HG02763 (cell line): ENCODE results near the gene ASRGL1.
"Not testable (repeated sequence)": the region's sequence is repeated elsewhere in the genome, so short reads cannot be mapped to it uniquely, and the experiment has no call there.

ENCODE experiments used
- ATAC-seq: cut with Tn5 transposase; IDR thresholded peaks from one replicate; pipeline ENCODE4 v1.9.1; 2021; ENCODE audit warnings: mild to moderate bottlenecking, moderate library complexity; ENCODE audit not compliant: unreplicated experiment

ASRGL1 gene

GRCh38 chr11:62352355-62353336 is 15.4 kb downstream of the ASRGL1 start:
- ATAC-seq = no peak

GRCh38 chr11:62353841-62354240 is 16.6 kb downstream of the ASRGL1 start:
- no peak for ATAC-seq

- no peak for ATAC-seq
Measured at GRCh38 chr11:62358273-62358672, 21.0 kb downstream of the ASRGL1 start.

GRCh38 chr11:62359475-62359874 is 22.2 kb downstream of the ASRGL1 start:
- ATAC-seq = no peak

GRCh38 chr11:62360685-62361084 is 23.4 kb downstream of the ASRGL1 start:
- no peak for ATAC-seq

- not testable (repeated sequence) for ATAC-seq
Measured at GRCh38 chr11:62368861-62369477, 31.7 kb downstream of the ASRGL1 start.

- ATAC-seq = no peak
Measured at GRCh38 chr11:62370743-62371440, 33.6 kb downstream of the ASRGL1 start.

- ATAC-seq = no peak
Measured at GRCh38 chr11:62372871-62373270, 35.6 kb downstream of the ASRGL1 start.

GRCh38 chr11:62373464-62374119 is 36.3 kb downstream of the ASRGL1 start:
- ATAC-seq = no peak

GRCh38 chr11:62374801-62375200 is 37.6 kb downstream of the ASRGL1 start:
- ATAC-seq = no peak

GRCh38 chr11:62378459-62379063 is 41.3 kb downstream of the ASRGL1 start:
- not testable (repeated sequence) for ATAC-seq

- not testable (repeated sequence) for ATAC-seq
Measured at GRCh38 chr11:62379586-62379985, 42.3 kb downstream of the ASRGL1 start.

- not testable (repeated sequence) for ATAC-seq
Measured at GRCh38 chr11:62380821-62381245, 43.6 kb downstream of the ASRGL1 start.

GRCh38 chr11:62383822-62384221 is 46.6 kb downstream of the ASRGL1 start:
- ATAC-seq = no peak

GRCh38 chr11:62386083-62386482 is 48.8 kb downstream of the ASRGL1 start:
- not testable (repeated sequence) for ATAC-seq

- no peak for ATAC-seq
Measured at GRCh38 chr11:62387381-62387780, 50.1 kb downstream of the ASRGL1 start.

GRCh38 chr11:62388999-62389398 is 51.8 kb downstream of the ASRGL1 start:
- no peak for ATAC-seq

GRCh38 chr11:62390237-62390636 is 53.0 kb downstream of the ASRGL1 start:
- no peak for ATAC-seq

GRCh38 chr11:62390722-62391121 is 53.5 kb downstream of the ASRGL1 start:
- ATAC-seq = no peak

- ATAC-seq = no peak
Measured at GRCh38 chr11:62391642-62392425, 54.6 kb downstream of the ASRGL1 start.
